ENCODE data around the gene ANTXR2.
A peak's percentile ranks its signal among the peaks of the same experiment; 100 is the strongest.

Gene ANTXR2

GRCh38 chr4:80092088-80092487, 19.1 kb upstream of the ANTXR2 start:
- DNase-seq (ENCODE audit: low read depth): no peak

GRCh38 chr4:80091688-80092087, 18.7 kb upstream of the ANTXR2 start:
- no peak for DNase-seq (ENCODE audit: low read depth)

DNA sequence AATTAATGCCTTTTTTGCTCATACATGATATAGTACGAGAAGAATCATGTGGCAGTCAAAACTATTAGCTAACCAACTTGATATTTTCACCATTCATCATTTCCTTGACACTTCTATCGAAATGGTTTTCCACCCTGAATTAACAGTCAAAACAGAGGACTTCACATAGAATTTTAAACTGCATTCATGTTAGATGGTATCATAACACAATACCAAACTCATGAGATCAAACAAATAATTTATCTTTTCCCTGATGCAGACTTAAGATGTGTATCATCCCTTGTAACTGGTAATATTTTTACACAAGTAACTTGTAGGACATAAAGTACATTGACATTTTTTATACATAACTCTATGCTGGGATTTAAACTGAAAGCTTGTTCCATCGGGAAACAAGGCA, 18.2 kb upstream of the ANTXR2 start:
- no peak for DNase-seq (ENCODE audit: low read depth)

DNA sequence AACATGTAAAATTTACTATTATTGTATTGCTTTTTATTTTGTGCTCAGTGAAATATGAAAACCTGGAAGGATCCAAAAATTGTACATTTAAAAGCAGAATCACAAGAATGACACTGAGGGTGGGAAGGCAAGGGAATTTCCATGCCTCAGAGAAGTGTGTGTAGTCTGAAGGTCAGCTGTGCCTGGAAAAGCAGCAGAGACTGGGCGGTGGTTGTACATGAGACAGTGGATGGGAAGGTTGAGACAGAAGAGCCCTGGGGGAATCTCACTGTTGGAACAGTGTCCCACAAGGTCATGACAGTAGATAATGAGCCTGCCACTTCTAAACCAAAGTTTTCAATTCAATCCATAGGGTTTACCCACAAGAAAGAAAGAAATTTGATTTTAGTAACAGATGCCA, 17.1 kb upstream of the ANTXR2 start:
- no peak for DNase-seq (ENCODE audit: low read depth)

DNA sequence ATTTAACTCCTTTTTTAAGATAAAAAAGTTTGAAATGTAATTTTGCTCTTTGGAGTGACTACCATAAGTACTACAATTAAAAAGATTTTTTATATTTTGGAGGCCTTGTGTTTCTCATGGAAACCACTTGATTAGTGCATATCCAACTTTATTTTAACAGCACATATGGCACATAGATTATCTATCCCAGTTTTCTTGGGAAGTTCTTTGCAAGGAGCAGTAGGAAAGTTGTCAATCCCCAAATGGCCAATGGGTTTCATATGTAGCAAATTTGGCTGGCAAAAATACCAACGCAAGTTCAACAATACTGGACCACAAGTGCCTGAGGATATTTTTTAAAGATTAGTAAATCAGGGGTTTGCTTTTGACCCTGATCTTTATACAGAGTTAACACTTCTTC, 15.4 kb upstream of the ANTXR2 start:
- no peak for DNase-seq (ENCODE audit: low read depth)

- DNase-seq (ENCODE audit: low read depth): no peak
Measured at GRCh38 chr4:80086296-80086695, 13.3 kb upstream of the ANTXR2 start.

GRCh38 chr4:80085081-80085480, 12.1 kb upstream of the ANTXR2 start:
- DNase-seq (ENCODE audit: low read depth): no peak

DNA sequence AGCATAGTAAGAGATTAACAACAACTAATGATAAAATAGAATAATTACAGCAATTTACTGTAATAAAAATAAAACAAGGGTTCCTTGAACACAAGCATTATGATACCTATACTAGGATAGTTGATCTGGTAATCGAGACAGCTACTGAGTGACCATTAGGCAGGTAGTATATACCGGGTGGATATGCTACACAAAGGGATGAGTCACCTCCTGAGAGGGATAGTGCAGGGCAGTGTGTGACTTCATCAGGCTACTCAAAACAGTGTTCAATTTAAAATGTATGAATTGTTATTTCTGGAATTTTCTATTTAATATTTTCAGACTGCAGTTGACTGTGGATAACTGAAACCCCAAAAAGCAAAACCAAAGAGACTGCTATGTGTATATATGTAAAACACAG, 9.7 kb upstream of the ANTXR2 start:
- no peak for DNase-seq (ENCODE audit: low read depth)

DNA sequence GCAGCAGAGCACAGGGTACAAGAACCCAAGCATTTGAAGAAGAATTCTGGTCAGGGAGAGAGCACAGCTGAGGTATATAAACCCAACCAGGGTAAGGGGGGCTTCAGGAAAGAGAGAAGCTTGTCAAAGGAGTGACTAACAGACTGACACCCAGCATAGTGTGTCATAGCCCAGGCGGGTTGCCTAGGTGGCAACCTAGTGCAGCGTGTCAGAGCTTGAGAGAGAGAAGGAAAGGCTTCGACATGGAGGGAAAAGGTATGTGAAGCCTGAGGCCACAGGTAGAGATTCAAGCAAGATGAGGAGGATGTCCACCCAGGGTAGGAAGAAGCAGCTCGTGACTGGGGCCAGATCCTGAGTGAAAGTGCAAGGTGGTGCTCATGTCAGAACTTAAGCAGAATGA, 8.5 kb upstream of the ANTXR2 start:
- no peak for DNase-seq (ENCODE audit: low read depth)

GRCh38 chr4:80079255-80079923, 6.4 kb upstream of the ANTXR2 start:
- DNase-seq (ENCODE audit: low read depth): no peak

GRCh38 chr4:80078346-80079092, 5.5 kb upstream of the ANTXR2 start:
- no peak for DNase-seq (ENCODE audit: low read depth)

DNA sequence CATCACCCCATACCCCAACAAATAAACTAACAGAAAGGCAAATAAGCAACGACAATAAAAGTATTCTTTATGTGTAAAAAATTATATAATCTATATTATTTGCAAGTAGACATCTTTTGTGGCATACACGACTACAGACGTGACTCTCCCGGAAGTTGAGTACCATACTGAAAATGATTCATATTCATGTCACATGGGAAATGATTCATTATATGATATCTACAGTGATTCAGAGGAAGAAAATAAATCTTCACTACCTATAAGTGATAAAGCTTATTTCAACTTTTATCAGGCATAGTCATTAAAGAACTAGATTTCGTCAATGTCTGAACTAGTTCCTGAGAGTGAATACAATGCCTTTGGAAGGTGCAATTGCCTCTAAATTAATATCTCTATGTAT, 4.6 kb upstream of the ANTXR2 start:
- no peak for DNase-seq (ENCODE audit: low read depth)

DNA sequence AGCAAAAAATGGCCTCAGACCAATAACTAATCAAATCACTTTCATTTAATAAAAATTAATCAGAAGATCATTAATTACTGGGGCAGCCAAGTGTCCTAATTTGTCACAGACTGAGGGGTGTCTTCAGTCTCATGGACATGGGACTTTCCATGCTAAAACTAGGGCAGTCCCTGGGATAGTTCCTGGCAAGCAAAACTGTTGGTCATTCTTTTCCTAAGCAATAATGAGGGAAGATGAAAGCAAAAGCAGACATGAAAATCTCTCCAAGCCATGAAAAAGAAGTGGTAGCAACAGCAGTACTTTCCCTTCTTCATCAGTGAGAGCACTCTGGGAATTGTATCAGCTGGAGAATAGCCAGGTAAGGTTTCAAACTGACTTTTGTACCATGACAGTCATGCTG, 3.7 kb upstream of the ANTXR2 start:
- DNase-seq (ENCODE audit: low read depth): no peak

GRCh38 chr4:80075995-80076675, 3.1 kb upstream of the ANTXR2 start:
- DNase-seq (ENCODE audit: low read depth): no peak

DNA sequence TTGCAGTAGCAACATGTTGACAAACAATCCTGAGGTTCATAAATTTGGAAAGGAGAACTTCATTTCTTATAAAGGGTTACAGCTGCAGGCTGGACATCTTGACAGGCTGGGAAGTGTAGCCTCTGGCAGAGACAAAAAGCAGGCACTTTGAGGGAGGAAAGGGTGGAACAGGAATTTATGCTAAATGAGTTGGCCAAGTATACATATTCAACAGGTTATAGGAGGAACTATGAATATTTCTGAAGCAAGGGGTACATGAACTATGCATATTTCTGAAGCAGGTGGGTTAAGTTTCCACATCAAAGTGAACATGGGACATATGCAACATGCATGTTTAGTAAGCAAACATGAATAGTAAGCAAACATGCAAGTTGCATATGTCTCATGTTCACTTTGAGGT, 1.6 kb upstream of the ANTXR2 start:
- DNase-seq (ENCODE audit: low read depth): no peak

DNA sequence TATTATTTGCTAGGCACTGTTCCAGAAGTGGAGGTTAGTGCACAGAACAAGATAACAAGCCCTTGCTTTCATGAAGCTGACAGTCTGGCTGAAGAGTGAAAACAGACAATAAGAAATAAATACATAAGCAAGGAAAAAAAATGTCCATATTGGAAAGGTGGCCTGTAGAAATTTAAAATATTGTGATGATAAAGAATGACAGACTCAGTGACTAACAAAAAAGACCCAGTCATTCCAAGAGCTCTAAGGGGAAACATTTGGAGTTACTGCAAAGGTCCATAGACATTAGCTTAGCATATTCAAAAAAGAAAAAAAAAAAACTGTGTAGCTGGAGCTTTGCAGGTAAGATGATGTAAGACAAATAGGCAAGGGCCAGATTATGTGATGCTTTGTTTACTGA, 1.0 kb upstream of the ANTXR2 start:
- no peak for DNase-seq (ENCODE audit: low read depth)

- DNase-seq (ENCODE audit: low read depth): no peak
Measured at GRCh38 chr4:80073473-80074008, 512 bp upstream of the ANTXR2 start.

DNA sequence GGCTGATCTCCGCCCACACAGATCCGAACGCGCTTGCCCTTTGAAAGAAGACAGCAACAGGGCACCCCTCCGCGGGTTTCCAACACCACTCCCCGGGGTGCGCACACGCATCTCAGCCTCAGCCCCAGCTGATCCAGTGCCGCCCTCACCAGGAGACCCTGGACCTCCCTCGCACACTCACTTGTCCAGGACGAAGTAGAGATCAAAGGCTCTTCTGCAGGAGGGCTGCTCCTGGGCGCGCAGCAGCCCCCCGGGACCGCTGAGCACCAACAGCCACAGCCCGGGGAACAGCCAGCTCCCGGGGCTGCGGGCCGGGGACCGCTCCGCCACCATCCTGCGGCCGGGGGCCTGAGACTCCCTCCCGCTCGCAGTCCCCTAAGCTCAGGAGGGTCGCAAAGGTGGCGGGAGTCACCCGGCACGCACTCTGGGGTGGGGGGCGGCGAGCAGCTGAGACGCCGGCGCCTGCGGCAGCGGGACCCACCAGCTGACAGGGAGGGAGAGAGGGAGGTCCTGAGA, 743 bp downstream of the ANTXR2 start:
- peak; percentile 14 for DNase-seq (ENCODE audit: low read depth)

GRCh38 chr4:80071604-80072227, 1.3 kb downstream of the ANTXR2 start:
- no peak for DNase-seq (ENCODE audit: low read depth)

DNA sequence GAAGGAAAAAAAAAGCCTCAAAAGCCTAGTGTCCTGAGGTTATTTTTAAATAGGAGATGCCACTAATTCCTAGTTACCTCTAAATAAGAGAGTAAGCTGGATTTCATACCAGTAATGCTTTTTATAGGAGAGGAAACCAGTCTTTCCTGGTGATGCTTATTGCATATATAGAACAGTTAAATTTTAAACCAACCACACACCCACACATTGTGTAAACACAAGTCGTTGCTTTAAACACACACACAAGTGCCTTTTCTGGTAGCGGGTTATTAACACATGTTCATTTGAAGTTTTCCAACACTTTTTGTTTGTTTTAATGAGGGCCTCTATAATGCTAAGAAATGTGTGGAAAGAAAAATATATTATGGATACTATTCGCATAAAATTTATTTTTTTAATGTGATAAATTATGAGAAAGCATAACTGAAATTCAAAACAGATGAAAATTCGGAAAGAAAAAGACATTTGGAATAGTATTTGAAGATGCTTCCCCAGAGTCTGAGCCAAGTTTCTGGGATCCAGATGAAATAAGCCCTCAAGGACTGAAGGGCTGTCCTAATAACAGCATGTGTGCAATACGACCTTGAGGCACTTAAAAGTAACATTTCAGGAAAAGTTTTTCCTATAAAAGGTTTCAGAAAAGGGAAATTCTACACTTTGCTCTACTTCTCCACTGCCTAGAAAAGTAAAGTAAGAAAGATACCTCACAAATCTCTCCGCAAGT, 2.0 kb downstream of the ANTXR2 start:
- no peak for DNase-seq (ENCODE audit: low read depth)

DNA sequence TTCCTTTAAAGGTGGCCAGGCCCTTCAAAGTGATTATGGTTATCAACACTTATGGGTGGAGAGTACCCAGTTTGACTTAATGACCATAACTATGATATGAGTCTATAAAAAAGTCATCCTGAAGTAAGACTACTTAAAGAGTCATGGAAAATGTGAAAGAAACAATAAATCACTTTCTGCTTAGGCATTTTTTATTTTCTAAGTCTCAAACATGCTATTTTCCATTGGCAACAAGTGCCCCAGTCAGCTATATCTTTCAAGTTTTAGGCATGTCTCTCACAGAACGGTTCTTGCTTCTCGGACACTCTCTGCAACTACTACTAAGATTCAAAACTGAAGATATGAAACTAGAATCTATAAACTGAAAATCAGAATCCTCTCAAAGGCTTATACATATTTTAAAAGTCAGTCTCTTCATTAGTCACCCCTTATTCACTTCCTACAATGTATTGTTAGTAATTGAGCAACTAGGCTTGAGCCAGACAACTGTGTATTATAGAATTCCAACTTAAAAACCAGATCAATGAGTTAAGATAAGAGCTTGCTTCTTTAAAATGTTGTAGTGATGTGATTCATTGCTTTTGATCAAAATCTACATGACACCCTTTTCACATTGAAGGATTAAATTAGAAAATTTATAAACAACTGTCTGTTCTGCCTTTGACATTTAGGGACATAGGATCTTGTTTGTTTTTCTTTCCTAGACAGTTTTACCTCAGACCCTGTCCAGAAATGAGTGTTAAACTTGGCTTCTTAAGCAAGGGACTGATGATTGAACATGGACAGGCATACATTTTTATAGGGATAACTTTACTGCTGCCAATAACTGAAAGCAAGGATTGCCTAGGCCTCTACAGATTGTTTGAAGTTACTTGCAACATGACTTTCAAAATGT, 2.9 kb downstream of the ANTXR2 start:
- DNase-seq (ENCODE audit: low read depth): no peak

Measured in stimulated activated CD8-positive, alpha-beta memory T cell treated with anti-CD3 and anti-CD28 coated beads, Interleukin-12 subunit alpha, Interleukin-12 subunit beta, amount 100 ng/mL, for 1 hour (primary cell).